ENCODE data around the gene IL17B. TPM values are rescaled to one million over a fixed set of nuclear protein-coding genes. Genes with fewer than 3 reads are reported as not detected.

The IL17B gene
- total and polyA plus RNA-seq, 2 of the 13 experiments (the other 11 are each of a cell fraction or from before 2014, with no cell fraction given), result 0.29 to 2.6 TPM

DNA sequence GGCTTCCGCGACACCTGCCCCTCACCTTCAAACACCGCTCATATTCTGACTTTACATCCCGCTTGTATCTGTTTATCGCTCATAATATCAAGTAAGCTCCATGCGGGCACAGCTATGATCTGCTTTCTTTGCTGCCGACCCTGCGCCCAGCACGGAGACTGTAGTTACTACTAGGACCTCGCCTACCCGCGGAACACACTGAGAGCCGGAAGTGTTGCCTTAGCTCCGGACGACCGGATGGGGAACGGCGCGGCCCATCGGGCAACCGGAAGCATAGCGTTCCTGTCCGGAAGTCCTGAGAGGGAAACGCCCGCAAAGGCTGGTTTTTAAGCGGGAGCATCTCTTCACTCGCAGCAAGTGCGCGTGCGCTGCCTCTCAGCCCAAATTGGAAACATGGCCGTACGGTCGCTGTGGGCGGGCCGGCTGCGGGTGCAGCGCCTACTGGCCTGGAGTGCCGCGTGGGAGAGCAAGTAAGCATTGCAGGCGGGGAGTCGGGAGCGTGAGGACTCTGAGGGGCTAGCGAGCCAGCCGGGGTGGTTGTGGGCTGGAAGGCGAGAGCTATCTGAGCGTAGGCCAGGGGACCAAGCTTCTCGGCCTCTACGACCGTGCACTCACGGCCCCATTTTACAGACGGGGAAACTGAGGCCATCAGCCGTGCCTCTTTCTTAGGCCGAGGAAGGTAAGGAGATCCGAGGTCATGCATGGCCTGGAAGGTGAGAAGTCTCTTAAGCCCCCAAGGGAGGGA lies 33.8 kb downstream of the IL17B start, which contains the start of gene GRPEL2 (continued):
- TF ChIP-seq, protein P1, sequence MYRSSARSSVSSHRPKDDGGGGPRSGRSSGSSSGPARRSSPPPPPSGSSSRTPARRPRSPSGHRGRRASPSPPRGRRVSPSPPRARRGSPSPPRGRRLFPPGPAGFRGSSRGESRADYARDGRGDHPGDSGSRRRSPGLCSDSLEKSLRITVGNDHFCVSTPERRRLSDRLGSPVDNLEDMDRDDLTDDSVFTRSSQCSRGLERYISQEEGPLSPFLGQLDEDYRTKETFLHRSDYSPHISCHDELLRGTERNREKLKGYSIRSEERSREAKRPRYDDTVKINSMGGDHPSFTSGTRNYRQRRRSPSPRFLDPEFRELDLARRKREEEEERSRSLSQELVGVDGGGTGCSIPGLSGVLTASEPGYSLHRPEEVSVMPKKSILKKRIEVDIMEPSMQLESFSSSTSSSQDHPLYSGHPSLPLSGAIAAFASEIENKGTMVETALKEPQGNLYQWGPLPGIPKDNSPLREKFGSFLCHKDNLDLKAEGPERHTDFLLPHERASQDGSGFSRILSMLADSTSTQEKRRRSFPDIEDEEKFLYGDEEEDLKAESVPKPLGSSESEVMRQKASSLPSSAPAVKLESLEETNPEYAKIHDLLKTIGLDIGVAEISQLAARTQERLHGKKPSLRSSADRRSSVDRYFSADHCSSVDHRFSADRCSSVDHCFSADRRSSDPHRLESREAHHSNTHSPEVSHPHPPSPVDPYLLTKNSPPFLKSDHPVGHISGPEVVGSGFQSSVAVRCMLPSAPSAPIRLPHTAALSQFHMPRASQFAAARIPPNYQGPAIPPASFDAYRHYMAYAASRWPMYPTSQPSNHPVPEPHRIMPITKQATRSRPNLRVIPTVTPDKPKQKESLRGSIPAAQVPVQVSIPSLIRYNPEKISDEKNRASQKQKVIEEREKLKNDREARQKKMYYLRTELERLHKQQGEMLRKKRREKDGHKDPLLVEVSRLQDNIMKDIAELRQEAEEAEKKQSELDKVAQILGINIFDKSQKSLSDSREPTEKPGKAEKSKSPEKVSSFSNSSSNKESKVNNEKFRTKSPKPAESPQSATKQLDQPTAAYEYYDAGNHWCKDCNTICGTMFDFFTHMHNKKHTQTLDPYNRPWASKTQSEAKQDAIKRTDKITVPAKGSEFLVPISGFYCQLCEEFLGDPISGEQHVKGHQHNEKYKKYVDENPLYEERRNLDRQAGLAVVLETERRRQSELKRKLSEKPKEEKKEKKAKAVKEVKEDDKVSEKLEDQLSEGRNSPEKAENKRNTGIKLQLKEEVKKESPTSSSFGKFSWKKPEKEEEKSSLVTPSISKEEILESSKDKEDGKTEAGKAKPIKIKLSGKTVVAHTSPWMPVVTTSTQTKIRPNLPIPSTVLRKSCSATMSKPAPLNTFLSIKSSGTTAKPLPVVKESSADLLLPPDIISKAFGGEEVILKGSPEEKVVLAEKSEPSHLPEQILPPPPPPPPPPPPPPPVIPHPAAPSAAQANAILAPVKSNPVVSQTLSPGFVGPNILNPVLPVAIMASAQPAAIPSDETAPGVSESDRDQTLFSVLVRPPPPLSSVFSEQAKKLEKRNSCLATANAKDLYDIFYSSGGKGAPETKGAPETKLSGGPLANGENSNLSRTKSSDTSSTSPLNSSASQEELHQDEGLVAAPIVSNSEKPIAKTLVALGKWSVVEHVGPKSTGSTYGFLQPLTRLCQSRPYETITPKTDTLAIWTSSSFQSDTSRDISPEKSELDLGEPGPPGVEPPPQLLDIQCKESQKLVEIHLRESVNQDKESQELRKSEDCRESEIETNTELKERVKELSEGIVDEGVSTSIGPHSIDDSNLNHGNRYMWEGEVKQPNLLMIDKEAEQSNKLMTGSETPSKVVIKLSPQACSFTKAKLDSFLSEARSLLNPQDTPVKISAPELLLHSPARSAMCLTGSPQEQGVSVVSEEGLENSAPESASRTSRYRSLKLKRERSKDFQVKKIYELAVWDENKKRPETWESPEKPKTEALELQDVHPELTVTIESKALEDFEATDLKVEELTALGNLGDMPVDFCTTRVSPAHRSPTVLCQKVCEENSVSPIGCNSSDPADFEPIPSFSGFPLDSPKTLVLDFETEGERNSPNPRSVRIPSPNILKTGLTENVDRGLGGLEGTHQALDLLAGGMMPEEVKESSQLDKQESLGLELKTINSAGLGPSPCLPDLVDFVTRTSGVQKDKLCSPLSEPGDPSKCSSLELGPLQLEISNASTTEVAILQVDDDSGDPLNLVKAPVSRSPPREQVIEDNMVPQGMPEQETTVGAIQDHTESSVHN (CRISPR knock-in tag; IDR thresholded peaks at IDR 0.05), result no peak; the same call in 1 of the 2 replicates
- TF ChIP-seq, protein P2, sequence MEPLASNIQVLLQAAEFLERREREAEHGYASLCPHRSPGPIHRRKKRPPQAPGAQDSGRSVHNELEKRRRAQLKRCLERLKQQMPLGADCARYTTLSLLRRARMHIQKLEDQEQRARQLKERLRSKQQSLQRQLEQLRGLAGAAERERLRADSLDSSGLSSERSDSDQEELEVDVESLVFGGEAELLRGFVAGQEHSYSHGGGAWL (CRISPR knock-in tag; IDR thresholded peaks at IDR 0.05), result 0 out of 2 replicates have a peak, but pooled peaks have one; percentile 65
- TF ChIP-seq HDAC1 (CRISPR knock-in tag; IDR thresholded peaks at IDR 0.05), result peak; percentile 86
- TF ChIP-seq, protein P3, sequence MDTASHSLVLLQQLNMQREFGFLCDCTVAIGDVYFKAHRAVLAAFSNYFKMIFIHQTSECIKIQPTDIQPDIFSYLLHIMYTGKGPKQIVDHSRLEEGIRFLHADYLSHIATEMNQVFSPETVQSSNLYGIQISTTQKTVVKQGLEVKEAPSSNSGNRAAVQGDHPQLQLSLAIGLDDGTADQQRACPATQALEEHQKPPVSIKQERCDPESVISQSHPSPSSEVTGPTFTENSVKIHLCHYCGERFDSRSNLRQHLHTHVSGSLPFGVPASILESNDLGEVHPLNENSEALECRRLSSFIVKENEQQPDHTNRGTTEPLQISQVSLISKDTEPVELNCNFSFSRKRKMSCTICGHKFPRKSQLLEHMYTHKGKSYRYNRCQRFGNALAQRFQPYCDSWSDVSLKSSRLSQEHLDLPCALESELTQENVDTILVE (CRISPR knock-in tag; IDR thresholded peaks at IDR 0.05), result peak; percentile 90
- TF ChIP-seq, protein P4, sequence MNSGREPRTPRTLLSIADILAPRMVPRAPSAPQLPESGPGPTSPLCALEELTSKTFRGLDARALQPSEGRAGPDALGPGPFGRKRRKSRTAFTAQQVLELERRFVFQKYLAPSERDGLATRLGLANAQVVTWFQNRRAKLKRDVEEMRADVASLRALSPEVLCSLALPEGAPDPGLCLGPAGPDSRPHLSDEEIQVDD (CRISPR knock-in tag; IDR thresholded peaks at IDR 0.05; ENCODE audit: borderline replicate concordance), result no peak; the same call in 1 of the 2 replicates
- no peak for TF ChIP-seq CHCHD3 (CRISPR knock-in tag; IDR thresholded peaks at IDR 0.05)
- TF ChIP-seq, protein P5, sequence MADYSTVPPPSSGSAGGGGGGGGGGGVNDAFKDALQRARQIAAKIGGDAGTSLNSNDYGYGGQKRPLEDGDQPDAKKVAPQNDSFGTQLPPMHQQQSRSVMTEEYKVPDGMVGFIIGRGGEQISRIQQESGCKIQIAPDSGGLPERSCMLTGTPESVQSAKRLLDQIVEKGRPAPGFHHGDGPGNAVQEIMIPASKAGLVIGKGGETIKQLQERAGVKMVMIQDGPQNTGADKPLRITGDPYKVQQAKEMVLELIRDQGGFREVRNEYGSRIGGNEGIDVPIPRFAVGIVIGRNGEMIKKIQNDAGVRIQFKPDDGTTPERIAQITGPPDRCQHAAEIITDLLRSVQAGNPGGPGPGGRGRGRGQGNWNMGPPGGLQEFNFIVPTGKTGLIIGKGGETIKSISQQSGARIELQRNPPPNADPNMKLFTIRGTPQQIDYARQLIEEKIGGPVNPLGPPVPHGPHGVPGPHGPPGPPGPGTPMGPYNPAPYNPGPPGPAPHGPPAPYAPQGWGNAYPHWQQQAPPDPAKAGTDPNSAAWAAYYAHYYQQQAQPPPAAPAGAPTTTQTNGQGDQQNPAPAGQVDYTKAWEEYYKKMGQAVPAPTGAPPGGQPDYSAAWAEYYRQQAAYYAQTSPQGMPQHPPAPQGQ (CRISPR knock-in tag; IDR thresholded peaks at IDR 0.05; ENCODE audit: borderline replicate concordance), result no peak
- TF ChIP-seq TCF7 (IDR thresholded peaks at IDR 0.05; ENCODE audit: low read depth), result no peak
- 0 out of 2 replicates have a peak, but pooled peaks have one; percentile 19 for TF ChIP-seq ZNF557 (CRISPR knock-in tag; IDR thresholded peaks at IDR 0.05)
- no peak for TF ChIP-seq ZNF644 (CRISPR knock-in tag; IDR thresholded peaks at IDR 0.05; ENCODE audit: low read depth)
- TF ChIP-seq, protein P6, sequence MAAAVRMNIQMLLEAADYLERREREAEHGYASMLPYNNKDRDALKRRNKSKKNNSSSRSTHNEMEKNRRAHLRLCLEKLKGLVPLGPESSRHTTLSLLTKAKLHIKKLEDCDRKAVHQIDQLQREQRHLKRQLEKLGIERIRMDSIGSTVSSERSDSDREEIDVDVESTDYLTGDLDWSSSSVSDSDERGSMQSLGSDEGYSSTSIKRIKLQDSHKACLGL (CRISPR knock-in tag; IDR thresholded peaks at IDR 0.05), result no peak
- TF ChIP-seq TARDBP (CRISPR knock-in tag; IDR thresholded peaks at IDR 0.05), result peak; percentile 98
- no peak; the same call in 1 of the 2 replicates for TF ChIP-seq IRX3 (CRISPR knock-in tag; IDR thresholded peaks at IDR 0.05; ENCODE audit: borderline replicate concordance, low read depth)
